HG03095 (cell line): ENCODE measurements around the gene SCGB1A1.

Source experiments
- ATAC-seq: cut with Tn5 transposase; IDR thresholded peaks from one replicate; pipeline ENCODE4 v1.9.1; 2021; ENCODE audit warnings: moderate library complexity; ENCODE audit not compliant: unreplicated experiment

SCGB1A1 gene

GRCh38 chr11:62398011-62398994, 20.5 kb upstream of the SCGB1A1 start:
- ATAC-seq = no peak

GRCh38 chr11:62399172-62399877, 19.5 kb upstream of the SCGB1A1 start:
- no peak for ATAC-seq

GRCh38 chr11:62399878-62400266, 19.0 kb upstream of the SCGB1A1 start:
- ATAC-seq = no peak

- no peak for ATAC-seq
Observed at GRCh38 chr11:62400281-62400680, 18.6 kb upstream of the SCGB1A1 start.

- ATAC-seq = no peak
Observed at GRCh38 chr11:62400760-62401159, 18.1 kb upstream of the SCGB1A1 start.

GRCh38 chr11:62401356-62401755, 17.5 kb upstream of the SCGB1A1 start:
- ATAC-seq = no peak

- ATAC-seq = no peak
Observed at GRCh38 chr11:62401811-62402210, 17.0 kb upstream of the SCGB1A1 start.

GRCh38 chr11:62402226-62402959, 16.4 kb upstream of the SCGB1A1 start:
- no peak for ATAC-seq

GRCh38 chr11:62402960-62403730, 15.7 kb upstream of the SCGB1A1 start:
- no peak for ATAC-seq

GRCh38 chr11:62404435-62404834, 14.4 kb upstream of the SCGB1A1 start:
- ATAC-seq = no peak

GRCh38 chr11:62404901-62405300, 13.9 kb upstream of the SCGB1A1 start:
- no peak for ATAC-seq

- no peak for ATAC-seq
Observed at GRCh38 chr11:62406034-62406433, 12.8 kb upstream of the SCGB1A1 start.

- ATAC-seq = no peak
Observed at GRCh38 chr11:62409831-62410230, 9.0 kb upstream of the SCGB1A1 start.

GRCh38 chr11:62410972-62411371, 7.9 kb upstream of the SCGB1A1 start:
- no peak for ATAC-seq

GRCh38 chr11:62411524-62411923, 7.3 kb upstream of the SCGB1A1 start:
- ATAC-seq = no peak

GRCh38 chr11:62413060-62413696, 5.7 kb upstream of the SCGB1A1 start:
- ATAC-seq = no peak

GRCh38 chr11:62416596-62416995, 2.2 kb upstream of the SCGB1A1 start:
- ATAC-seq = no peak

- no peak for ATAC-seq
Observed at GRCh38 chr11:62418136-62418535, 697 bp upstream of the SCGB1A1 start.

GRCh38 chr11:62419314-62419929, 589 bp downstream of the SCGB1A1 start:
- ATAC-seq = no peak

GRCh38 chr11:62419943-62420342, 1.1 kb downstream of the SCGB1A1 start:
- ATAC-seq = no peak
